GM19467 (cell line): ENCODE results near the gene PCDHA3.
"Not testable (repeated sequence)": the region's sequence is repeated elsewhere in the genome, so short reads cannot be mapped to it uniquely, and the experiment has no call there.

Source experiments
- ATAC-seq: cut with Tn5 transposase; IDR thresholded peaks from one replicate; pipeline ENCODE4 v1.9.1; 2021; ENCODE audit warnings: mild to moderate bottlenecking, moderate library complexity; ENCODE audit not compliant: unreplicated experiment

Gene PCDHA3

GRCh38 chr5:140800816-140801493 lies at the start of gene PCDHA3:
Gene PCDHA3 (plus strand): TSS chr5:140801057.
- ATAC-seq, result no peak

GRCh38 chr5:140753561-140753960 lies 47.3 kb upstream of the PCDHA3 start:
- no peak for ATAC-seq

GRCh38 chr5:140764177-140764973 lies 36.5 kb upstream of the PCDHA3 start:
- no peak for ATAC-seq

GRCh38 chr5:140767444-140767843 lies 33.4 kb upstream of the PCDHA3 start:
- no peak for ATAC-seq

- ATAC-seq, result no peak
Measured at GRCh38 chr5:140780512-140780911, 20.3 kb upstream of the PCDHA3 start.

- no peak for ATAC-seq
Measured at GRCh38 chr5:140785905-140786686, 14.8 kb upstream of the PCDHA3 start, which contains the start of gene PCDHA1. Gene PCDHA1 (plus strand): TSS chr5:140786140.

GRCh38 chr5:140787422-140787821 lies 13.4 kb upstream of the PCDHA3 start:
- ATAC-seq, result not testable (repeated sequence)

GRCh38 chr5:140787849-140788504 lies 12.9 kb upstream of the PCDHA3 start:
- ATAC-seq, result not testable (repeated sequence)

GRCh38 chr5:140791089-140791488 lies 9.8 kb upstream of the PCDHA3 start:
- no peak for ATAC-seq

GRCh38 chr5:140794595-140795258 lies 6.1 kb upstream of the PCDHA3 start, which contains the start of gene PCDHA2:
Gene PCDHA2 (plus strand): TSS chr5:140794852.
- no peak for ATAC-seq

GRCh38 chr5:140795259-140795641 lies 5.6 kb upstream of the PCDHA3 start:
- ATAC-seq, result no peak

GRCh38 chr5:140796072-140796717 lies 4.7 kb upstream of the PCDHA3 start:
- not testable (repeated sequence) for ATAC-seq

GRCh38 chr5:140796718-140797095 lies 4.2 kb upstream of the PCDHA3 start:
- ATAC-seq, result no peak

GRCh38 chr5:140801494-140801841 lies 611 bp downstream of the PCDHA3 start:
- ATAC-seq, result no peak

GRCh38 chr5:140802381-140802780 lies 1.5 kb downstream of the PCDHA3 start:
- ATAC-seq, result not testable (repeated sequence)

- no peak for ATAC-seq
Measured at GRCh38 chr5:140802781-140803271, 2.0 kb downstream of the PCDHA3 start.

GRCh38 chr5:140806834-140807775 lies 6.2 kb downstream of the PCDHA3 start, which contains the start of gene PCDHA4:
Gene PCDHA4 (plus strand): TSS chr5:140807068.
- no peak for ATAC-seq

- not testable (repeated sequence) for ATAC-seq
Measured at GRCh38 chr5:140808241-140808888, 7.5 kb downstream of the PCDHA3 start.
